NB4 (cell line): Measurements from ENCODE around the gene MGA.

Source experiments
- CTCF ChIP-seq: IDR thresholded peaks from one replicate; pipeline ENCODE4 v1.5.1; 2012; ENCODE audit warnings: low read depth, low read length
- MYC ChIP-seq: IDR thresholded peaks from 2 replicates; pipeline ENCODE4 v1.6.1; 2011; ENCODE audit warnings: low read depth, low read length
- POLR2A ChIP-seq: IDR thresholded peaks from 2 replicates; pipeline ENCODE4 v1.6.1; 2011; ENCODE audit warnings: mild to moderate bottlenecking; ENCODE audit not compliant: insufficient read length; ENCODE audit errors: extremely low read depth

- TF ChIP-seq CTCF (no peak), POLR2A (no peak), MYC (no peak)
Observed at GRCh38 chr15:41794081-41794480, 133.9 kb downstream of the MGA start.
